Coronary artery (tissue), 2 donors: ENCODE data around the gene KLRG1.

Experiments used
- DNase-seq: peaks from one replicate; pipeline ENCODE4 v3.0.0-alpha.2; 2017; ENCODE audit warnings: low spot score
- H3K27ac ChIP-seq, 2 donors: fragments of 200-600 bp; sonication (generic); one replicate each; pipeline ENCODE4 v1.5.1; 2016 to 2019
- H3K4me3 ChIP-seq: fragments of 200-600 bp; sonication (generic); 2 replicates; pipeline ENCODE4 v1.5.1; 2016; ENCODE audit warnings: mild to moderate bottlenecking, moderate library complexity
- CTCF ChIP-seq: fragments of 200-600 bp; sonication (generic); IDR thresholded peaks from one replicate; pipeline ENCODE4 v1.5.1; 2019; ENCODE audit warnings: antibody characterized with exemption

The KLRG1 gene

GRCh38 chr12:9049520-9050133 lies 60.3 kb downstream of the KLRG1 start:
- TF ChIP-seq CTCF: peak; percentile 48
- DNase-seq: no peak

GRCh38 chr12:9050521-9051157 lies 61.3 kb downstream of the KLRG1 start:
- H3K4me3 ChIP-seq: no peak overlapping the region
- H3K27ac ChIP-seq: no peak overlapping the region
- TF ChIP-seq CTCF: no peak
- DNase-seq: no peak

More at GRCh38 chr12:9049520-9050133, 60.3 kb downstream of the KLRG1 start:
- no peak overlapping the region for H3K27ac ChIP-seq
- no peak overlapping the region for H3K4me3 ChIP-seq

- no peak for DNase-seq
- no peak for TF ChIP-seq CTCF
These were observed 61.8 kb downstream of the KLRG1 start for GRCh38 chr12:9051158-9051550.

GRCh38 chr12:9052610-9053009 lies 63.3 kb downstream of the KLRG1 start:
- DNase-seq: no peak
- H3K27ac ChIP-seq: no peak overlapping the region
- no peak overlapping the region for H3K4me3 ChIP-seq
- no peak for TF ChIP-seq CTCF

More at GRCh38 chr12:9051158-9051550, 61.8 kb downstream of the KLRG1 start:
- Histone ChIP-seq H3K27ac (no peak overlapping the region), H3K4me3 (no peak overlapping the region)
